ENCODE measurements around the gene MMP17.

GRCh38 chr12:131836714-131837397, 8.7 kb downstream of the MMP17 start:
- TF ChIP-seq POLR2AphosphoS5 (IDR thresholded peaks at IDR 0.05): no peak
- no peak for TF ChIP-seq CTCF (IDR thresholded peaks at IDR 0.05)
- TF ChIP-seq POLR2A (IDR thresholded peaks at IDR 0.05): no peak
- TF ChIP-seq EP300 (IDR thresholded peaks at IDR 0.05; ENCODE audit: low read depth): no peak
